Mucosa of gallbladder (tissue), 1 donor: Measurements from ENCODE around the gene MGAT3. TPM values are rescaled to one million over a fixed set of nuclear protein-coding genes. Genes with fewer than 3 reads are reported as not detected.
"Not testable (repeated sequence)": the region's sequence is repeated elsewhere in the genome, so short reads cannot be mapped to it uniquely, and the experiment has no call there.

Source experiments
- DNase-seq: peaks from one replicate; pipeline ENCODE4 v3.0.0-alpha.2; 2020; ENCODE audit warnings: low spot score
- total RNA-seq: library from RNA; stranded (reverse); gene quantifications from one replicate; pipeline ENCODE4 v1.2.1, GENCODE V29; 2021
- donor health status: DM: no; HTN: no; CAD: no.

MGAT3 gene
- total RNA-seq, 1 donor from 2014 or later: 104 TPM

- DNase-seq: peak; percentile 60
These were observed 57.7 kb downstream of the MGAT3 start for GRCh38 chr22:39514373-39514973.

DNA sequence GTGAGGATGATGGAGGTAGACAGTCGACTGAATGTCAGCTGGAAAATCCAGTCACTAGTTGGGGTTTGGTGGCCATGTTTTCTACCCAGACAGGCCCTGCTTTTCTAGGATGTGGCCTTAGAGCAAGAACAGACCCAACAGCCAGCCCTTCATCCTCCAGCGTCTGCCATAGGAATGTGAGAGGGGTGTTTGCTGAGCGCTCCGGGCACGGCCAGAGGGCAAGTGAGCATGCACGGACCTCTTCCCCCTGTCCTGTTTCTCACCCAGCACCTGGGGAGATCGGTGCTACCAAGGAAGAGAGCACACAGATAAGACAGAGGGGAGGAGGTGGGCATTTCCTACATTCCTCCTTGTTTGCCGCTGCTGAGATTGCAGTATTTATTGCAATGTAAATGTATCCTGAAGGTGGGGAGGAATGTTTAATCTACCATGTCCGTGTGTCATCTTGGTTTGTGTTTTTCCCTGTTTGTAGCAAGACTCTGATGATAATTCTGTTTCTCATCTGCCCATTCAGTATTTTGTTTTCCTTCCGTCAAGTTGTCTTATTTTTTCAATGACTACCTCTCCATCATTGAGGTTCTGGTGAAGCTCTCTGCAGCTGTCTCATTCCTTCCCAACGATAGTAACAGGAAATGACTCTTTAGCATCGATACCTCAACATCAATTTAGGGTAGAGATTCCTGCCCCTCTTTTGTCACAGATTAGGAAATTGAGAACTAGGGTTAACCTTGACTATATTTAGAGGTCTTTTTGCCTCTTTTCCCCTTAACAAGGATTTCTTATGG lies 58.6 kb downstream of the MGAT3 start:
- no peak for DNase-seq

- DNase-seq: no peak
These were observed 60.7 kb downstream of the MGAT3 start for GRCh38 chr22:39517470-39517869.

GRCh38 chr22:39518144-39518786 lies 61.5 kb downstream of the MGAT3 start:
- no peak for DNase-seq

- DNase-seq: no peak
These were observed 62.3 kb downstream of the MGAT3 start for GRCh38 chr22:39518996-39519680.

- DNase-seq: peak; percentile 98
These were observed 62.9 kb downstream of the MGAT3 start for GRCh38 chr22:39519681-39520225.

GRCh38 chr22:39520226-39521105 lies 63.7 kb downstream of the MGAT3 start, which contains the start of gene ATF4:
ATF4 (plus strand) TSS chr22:39520562; CDS start chr22:39521446, 884 bp downstream.
- DNase-seq: peak; percentile 93

DNA sequence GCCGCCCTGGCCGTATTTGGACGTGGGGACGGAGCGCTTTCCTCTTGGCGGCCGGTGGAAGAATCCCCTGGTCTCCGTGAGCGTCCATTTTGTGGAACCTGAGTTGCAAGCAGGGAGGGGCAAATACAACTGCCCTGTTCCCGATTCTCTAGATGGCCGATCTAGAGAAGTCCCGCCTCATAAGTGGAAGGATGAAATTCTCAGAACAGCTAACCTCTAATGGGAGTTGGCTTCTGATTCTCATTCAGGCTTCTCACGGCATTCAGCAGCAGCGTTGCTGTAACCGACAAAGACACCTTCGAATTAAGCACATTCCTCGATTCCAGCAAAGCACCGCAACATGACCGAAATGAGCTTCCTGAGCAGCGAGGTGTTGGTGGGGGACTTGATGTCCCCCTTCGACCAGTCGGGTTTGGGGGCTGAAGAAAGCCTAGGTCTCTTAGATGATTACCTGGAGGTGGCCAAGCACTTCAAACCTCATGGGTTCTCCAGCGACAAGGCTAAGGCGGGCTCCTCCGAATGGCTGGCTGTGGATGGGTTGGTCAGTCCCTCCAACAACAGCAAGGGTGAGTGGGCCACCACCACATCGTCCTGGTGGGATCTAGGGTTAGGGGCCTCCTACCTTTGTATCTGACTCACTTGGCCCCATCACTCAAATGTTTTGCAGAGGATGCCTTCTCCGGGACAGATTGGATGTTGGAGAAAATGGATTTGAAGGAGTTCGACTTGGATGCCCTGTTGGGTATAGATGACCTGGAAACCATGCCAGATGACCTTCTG lies 64.5 kb downstream of the MGAT3 start:
- not testable (repeated sequence) for DNase-seq

DNA sequence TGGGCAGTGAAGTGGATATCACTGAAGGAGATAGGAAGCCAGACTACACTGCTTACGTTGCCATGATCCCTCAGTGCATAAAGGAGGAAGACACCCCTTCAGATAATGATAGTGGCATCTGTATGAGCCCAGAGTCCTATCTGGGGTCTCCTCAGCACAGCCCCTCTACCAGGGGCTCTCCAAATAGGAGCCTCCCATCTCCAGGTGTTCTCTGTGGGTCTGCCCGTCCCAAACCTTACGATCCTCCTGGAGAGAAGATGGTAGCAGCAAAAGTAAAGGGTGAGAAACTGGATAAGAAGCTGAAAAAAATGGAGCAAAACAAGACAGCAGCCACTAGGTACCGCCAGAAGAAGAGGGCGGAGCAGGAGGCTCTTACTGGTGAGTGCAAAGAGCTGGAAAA lies 65.3 kb downstream of the MGAT3 start:
- not testable (repeated sequence) for DNase-seq

DNA sequence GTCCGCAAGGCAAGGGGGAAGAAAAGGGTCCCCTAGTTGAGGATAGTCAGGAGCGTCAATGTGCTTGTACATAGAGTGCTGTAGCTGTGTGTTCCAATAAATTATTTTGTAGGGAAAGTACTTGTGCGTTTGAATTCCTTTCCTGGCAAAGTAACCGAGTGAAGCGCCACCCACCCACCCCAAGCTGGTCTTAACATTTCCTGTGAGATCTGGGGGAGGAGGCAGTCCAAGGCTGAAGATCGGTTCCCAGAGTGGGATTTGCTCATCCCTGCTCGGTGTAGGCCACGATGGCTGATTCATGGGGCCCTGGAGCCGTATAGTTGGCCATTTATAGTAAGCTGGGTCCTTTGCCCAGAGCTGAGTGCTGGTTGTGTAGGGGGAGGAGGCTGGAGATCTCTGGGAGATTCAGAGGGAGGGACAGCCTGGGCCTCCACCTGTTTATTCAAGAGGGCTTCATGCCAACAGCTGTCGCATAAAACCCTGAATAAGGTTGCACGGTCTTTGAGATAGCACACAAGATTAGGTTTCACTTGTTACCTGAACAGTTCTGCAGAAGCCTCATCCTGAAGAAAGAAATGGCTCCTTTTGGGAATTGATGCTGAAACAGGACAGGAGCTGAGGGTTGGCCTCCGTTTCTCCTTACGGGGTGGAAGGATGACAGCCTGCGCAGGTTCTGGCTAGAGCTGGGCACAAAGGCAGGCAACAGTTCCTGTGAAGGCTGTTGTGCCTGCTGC lies 65.9 kb downstream of the MGAT3 start:
- DNase-seq: no peak

DNA sequence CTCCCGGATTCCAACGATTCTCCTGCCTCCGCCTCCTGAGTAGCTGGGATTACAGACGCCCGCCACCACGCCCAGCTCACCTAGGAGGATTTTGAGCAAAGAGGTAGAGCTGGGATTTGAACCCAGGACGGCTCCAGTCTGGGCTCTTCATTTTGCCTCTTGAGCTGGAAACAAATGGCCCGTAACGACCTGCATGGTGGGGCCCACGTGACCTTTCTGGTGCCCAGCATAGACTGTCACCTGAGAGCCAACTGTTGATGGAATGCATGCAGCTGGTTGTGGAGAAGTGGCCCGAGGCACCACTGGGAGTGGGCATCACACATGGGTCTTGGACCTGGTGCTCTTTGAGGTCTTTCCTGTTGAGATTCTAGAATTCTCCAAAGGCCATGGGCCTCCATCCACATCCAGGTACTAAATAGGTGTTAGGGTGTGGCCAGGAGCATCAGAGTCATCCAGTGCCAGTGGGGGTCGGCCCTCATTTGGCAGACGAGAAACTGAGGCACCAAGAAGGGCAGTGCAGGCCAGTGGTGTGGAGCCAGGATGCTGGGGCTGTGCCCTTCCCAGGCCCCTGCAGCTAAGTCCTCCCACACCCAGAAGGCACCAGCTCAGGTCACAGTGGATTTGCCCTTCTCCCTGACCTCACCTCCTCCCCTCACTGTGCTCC lies 67.4 kb downstream of the MGAT3 start:
- no peak for DNase-seq

DNA sequence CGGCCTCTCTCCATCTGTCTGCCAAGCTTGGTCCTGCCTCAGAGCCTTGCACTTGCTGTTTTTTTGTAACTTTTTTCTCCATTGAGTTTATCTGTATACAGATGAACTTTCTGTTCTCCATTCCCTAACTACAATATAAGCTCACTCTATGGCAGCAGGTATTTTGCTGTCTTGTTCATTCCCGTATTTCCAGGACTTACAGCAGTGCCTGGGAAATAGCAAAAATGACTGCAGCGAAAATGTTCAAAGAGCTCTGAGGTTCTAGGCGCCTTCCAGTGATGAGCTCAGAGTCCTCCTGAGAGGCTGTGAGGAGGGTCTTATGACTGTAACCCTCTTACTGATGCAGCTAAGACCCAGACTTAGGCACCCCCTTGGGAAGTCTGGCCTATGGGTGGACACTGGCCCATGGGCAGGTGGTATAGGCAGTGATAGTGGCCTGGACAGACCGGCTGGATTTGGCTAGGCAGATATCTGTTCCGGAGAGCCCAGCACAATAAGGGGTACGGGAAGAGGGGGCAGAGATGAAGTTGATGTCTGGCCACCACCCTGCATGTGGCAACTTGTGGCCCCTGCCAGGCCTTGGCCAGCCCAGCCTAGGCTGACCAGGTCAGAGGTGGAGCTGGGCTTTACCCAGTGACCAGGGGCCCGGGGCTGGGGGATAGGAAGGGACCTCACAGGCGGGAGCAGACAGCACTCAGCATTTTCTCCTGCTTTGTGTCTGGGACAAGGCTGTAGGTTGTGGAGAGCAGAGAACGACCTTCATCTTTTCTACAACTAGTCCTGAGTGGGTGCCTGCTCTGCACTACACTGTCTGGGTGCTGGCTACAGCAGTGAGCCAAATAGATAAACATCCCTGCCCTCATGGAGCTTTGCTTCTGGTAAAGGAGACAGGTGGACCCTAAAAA lies 68.2 kb downstream of the MGAT3 start:
- no peak for DNase-seq

DNA sequence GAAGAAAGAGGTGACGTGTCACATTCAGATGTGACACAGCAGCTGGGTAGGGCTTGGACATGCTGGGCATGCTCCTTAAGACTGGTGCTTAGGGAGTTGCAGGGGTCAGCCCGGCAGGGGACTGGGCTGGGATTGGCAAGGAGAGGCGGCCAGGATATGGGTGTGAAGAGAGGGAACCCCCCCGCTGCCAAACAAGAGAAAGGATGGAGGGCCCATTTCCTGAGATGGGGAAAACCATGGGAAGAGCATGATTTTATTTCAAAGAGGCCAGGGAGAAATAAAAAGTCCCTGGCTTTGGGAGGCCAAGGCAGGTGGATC lies 68.8 kb downstream of the MGAT3 start:
- no peak for DNase-seq

GRCh38 chr22:39526736-39527171 lies 69.9 kb downstream of the MGAT3 start:
- DNase-seq: no peak

GRCh38 chr22:39527481-39527961 lies 70.7 kb downstream of the MGAT3 start:
- DNase-seq: peak; percentile 56

- DNase-seq: no peak
These were observed 71.4 kb downstream of the MGAT3 start for GRCh38 chr22:39528080-39528661.
